WTC11 (cell line): ENCODE measurements around the gene GNL1. TPM values are rescaled to one million over a fixed set of nuclear protein-coding genes. Genes with fewer than 3 reads are reported as not detected.

Experiments used
- ATAC-seq: fragments of 200-7000 bp; cut with Tn5 transposase; 2 replicates; pipeline ENCODE4 v1.10.0; 2021; ENCODE audit warnings: mild to moderate bottlenecking, moderate library complexity
- CTCF ChIA-PET: fragments of 300-600 bp; sonication (Branson Sonifier 250); formaldehyde crosslinking; loops from one replicate; lab custom pipeline; 2021; ENCODE audit warnings: antibody characterized with exemption; lab: Charles Lee
- POLR2A ChIA-PET: fragments of 350-600 bp; sonication (Branson Sonifier 250); formaldehyde crosslinking; loops from one replicate; lab custom pipeline; 2021; ENCODE audit warnings: antibody characterized with exemption; lab: Charles Lee
- DNase-seq: peaks from one replicate; pipeline ENCODE4 v3.0.0; 2021; ENCODE audit warnings: low spot score
- H3K27ac Mint-ChIP-seq: 2 replicates; pipeline ENCODE4 v1.8.0; 2021; ENCODE audit warnings: mixed read lengths
- H3K27me3 Mint-ChIP-seq: 2 replicates; pipeline ENCODE4 v1.8.0; 2021; ENCODE audit warnings: low read depth, mild to moderate bottlenecking, moderate library complexity, mixed read lengths
- H3K36me3 Mint-ChIP-seq: 2 replicates; pipeline ENCODE4 v1.8.0; 2021; ENCODE audit warnings: mixed read lengths
- H3K4me1 Mint-ChIP-seq: 2 replicates; pipeline ENCODE4 v1.8.0; 2022; ENCODE audit warnings: mixed read lengths
- H3K4me3 Mint-ChIP-seq: 2 replicates; pipeline ENCODE4 v1.8.0; 2021; ENCODE audit warnings: mild to moderate bottlenecking, moderate library complexity, mixed read lengths
- H3K9me3 Mint-ChIP-seq: 2 replicates; pipeline ENCODE4 v1.8.0; 2021; ENCODE audit warnings: mixed read lengths
- ATF1 ChIP-seq: sonication (generic); formaldehyde crosslinking; IDR thresholded peaks from 2 replicates; pipeline ENCODE4 v1.8.1; 2023; ENCODE audit warnings: mild to moderate bottlenecking, moderate library complexity, missing genetic modification reagents
- ESRRA ChIP-seq: sonication (generic); formaldehyde crosslinking; IDR thresholded peaks from 2 replicates; pipeline ENCODE4 v1.8.1; 2022; ENCODE audit warnings: mild to moderate bottlenecking, missing genetic modification reagents, borderline replicate concordance
- FOXK1 ChIP-seq: sonication (generic); formaldehyde crosslinking; IDR thresholded peaks from 2 replicates; pipeline ENCODE4 v1.8.0; 2022; ENCODE audit warnings: mild to moderate bottlenecking, moderate library complexity, missing genetic modification reagents
- MAX ChIP-seq: sonication (generic); formaldehyde crosslinking; IDR thresholded peaks from 2 replicates; pipeline ENCODE4 v1.8.0; 2022; ENCODE audit warnings: mild to moderate bottlenecking, missing genetic modification reagents
- NR1H2 ChIP-seq: sonication (generic); formaldehyde crosslinking; IDR thresholded peaks from 2 replicates; pipeline ENCODE4 v1.9.0; 2021; ENCODE audit warnings: mild to moderate bottlenecking, moderate library complexity, missing genetic modification reagents
- NR2C2 ChIP-seq: sonication (generic); formaldehyde crosslinking; IDR thresholded peaks from 2 replicates; pipeline ENCODE4 v1.8.0; 2022; ENCODE audit warnings: mild to moderate bottlenecking, missing genetic modification reagents
- NR3C1 ChIP-seq: sonication (generic); formaldehyde crosslinking; conservative IDR thresholded peaks from 2 replicates; pipeline ENCODE4 v1.8.1; 2023; ENCODE audit warnings: low read depth, mild to moderate bottlenecking, missing genetic modification reagents
- OVOL2 ChIP-seq: fragments of 250-450 bp; sonication (Bioruptor Pico); IDR thresholded peaks from 2 replicates; pipeline ENCODE4 v1.9.0; 2021; ENCODE audit warnings: mild to moderate bottlenecking, borderline replicate concordance
- PREB ChIP-seq: sonication (generic); formaldehyde crosslinking; IDR thresholded peaks from 2 replicates; pipeline ENCODE4 v1.8.1; 2022; ENCODE audit warnings: mild to moderate bottlenecking, missing genetic modification reagents, moderate library complexity, borderline replicate concordance
- SMAD4 ChIP-seq: sonication (generic); formaldehyde crosslinking; IDR thresholded peaks from 2 replicates; pipeline ENCODE4 v1.8.0; 2022; ENCODE audit warnings: mild to moderate bottlenecking, missing genetic modification reagents
- SP1 ChIP-seq: sonication (generic); formaldehyde crosslinking; conservative IDR thresholded peaks from 2 replicates; pipeline ENCODE4 v1.8.1; 2022; ENCODE audit warnings: missing genetic modification reagents
- STAT6 ChIP-seq: sonication (generic); formaldehyde crosslinking; conservative IDR thresholded peaks from 2 replicates; pipeline ENCODE4 v1.8.1; 2023; ENCODE audit warnings: mild to moderate bottlenecking, low read depth, missing genetic modification reagents, moderate library complexity
- TCF7 ChIP-seq: sonication (generic); formaldehyde crosslinking; IDR thresholded peaks from 2 replicates; pipeline ENCODE4 v1.8.0; 2022; ENCODE audit warnings: mild to moderate bottlenecking, low read depth, missing genetic modification reagents, moderate library complexity
- TEAD1 ChIP-seq: sonication (generic); formaldehyde crosslinking; IDR thresholded peaks from 2 replicates; pipeline ENCODE4 v1.8.0; 2022; ENCODE audit warnings: mild to moderate bottlenecking, missing genetic modification reagents
- USF1 ChIP-seq: sonication (generic); formaldehyde crosslinking; IDR thresholded peaks from 2 replicates; pipeline ENCODE4 v1.8.0; 2022; ENCODE audit warnings: mild to moderate bottlenecking, missing genetic modification reagents
- USF2 ChIP-seq: sonication (generic); formaldehyde crosslinking; IDR thresholded peaks from 2 replicates; pipeline ENCODE4 v1.8.1; 2023; ENCODE audit warnings: mild to moderate bottlenecking, missing genetic modification reagents, moderate library complexity
- ZBTB43 ChIP-seq: sonication (generic); formaldehyde crosslinking; IDR thresholded peaks from 2 replicates; pipeline ENCODE4 v1.8.1; 2023; ENCODE audit warnings: mild to moderate bottlenecking, missing genetic modification reagents
- ZNF317 ChIP-seq: sonication (generic); formaldehyde crosslinking; IDR thresholded peaks from 2 replicates; pipeline ENCODE4 v1.8.1; 2023; ENCODE audit warnings: low read depth, mild to moderate bottlenecking, moderate library complexity, missing genetic modification reagents, borderline replicate concordance
- ZNF425 ChIP-seq: fragments of 250-450 bp; sonication (Bioruptor Pico); conservative IDR thresholded peaks from 2 replicates; pipeline ENCODE4 v1.9.0; 2021; ENCODE audit warnings: mild to moderate bottlenecking
- total RNA-seq: library from RNA; stranded (reverse); gene quantifications from 3 replicates; pipeline ENCODE4 v1.2.3, GENCODE V29; 2021
- TF ChIP-seq, protein P1 (sequence below): sonication (generic); formaldehyde crosslinking; IDR thresholded peaks from 2 replicates; pipeline ENCODE4 v1.8.1; 2023; ENCODE audit warnings: mild to moderate bottlenecking, missing genetic modification reagents, moderate library complexity
- TF ChIP-seq, protein P2 (sequence below): fragments of 250-450 bp; sonication (Bioruptor Pico); IDR thresholded peaks from 2 replicates; pipeline ENCODE4 v1.9.0; 2021; ENCODE audit warnings: mild to moderate bottlenecking
- TF ChIP-seq, protein P3 (sequence below): sonication (generic); formaldehyde crosslinking; IDR thresholded peaks from 2 replicates; pipeline ENCODE4 v1.8.1; 2022; ENCODE audit warnings: low read depth, mild to moderate bottlenecking, moderate library complexity, missing genetic modification reagents, borderline replicate concordance

GNL1 gene
- total RNA-seq, 1 experiment from 2014 or later: 85.7 TPM

GRCh38 chr6:30560930-30561329 lies 4.6 kb upstream of the GNL1 start (continued):
- TF ChIP-seq STAT6 (CRISPR knock-in tag) (no peak), USF2 (CRISPR knock-in tag) (no peak), ZNF425 (no peak), ZNF317 (no peak), ZBTB43 (CRISPR knock-in tag) (no peak)

DNA sequence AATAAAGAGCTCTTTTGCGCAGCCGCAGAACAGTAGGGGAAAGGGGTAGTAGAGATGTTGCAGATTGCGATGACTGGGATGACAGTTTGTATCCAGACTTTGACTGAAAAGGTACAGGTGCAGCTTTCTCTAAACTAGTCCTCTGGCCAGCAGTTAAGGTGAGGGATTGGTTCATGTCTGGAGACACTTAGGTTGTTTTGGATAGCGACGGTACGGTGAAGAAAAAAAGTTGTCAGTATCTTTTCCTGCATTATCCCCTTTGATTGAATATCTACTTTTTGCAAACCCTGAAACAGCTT lies 1.3 kb upstream of the GNL1 start:
- no peak for TF ChIP-seq SMAD4
- TF ChIP-seq, protein P1, sequence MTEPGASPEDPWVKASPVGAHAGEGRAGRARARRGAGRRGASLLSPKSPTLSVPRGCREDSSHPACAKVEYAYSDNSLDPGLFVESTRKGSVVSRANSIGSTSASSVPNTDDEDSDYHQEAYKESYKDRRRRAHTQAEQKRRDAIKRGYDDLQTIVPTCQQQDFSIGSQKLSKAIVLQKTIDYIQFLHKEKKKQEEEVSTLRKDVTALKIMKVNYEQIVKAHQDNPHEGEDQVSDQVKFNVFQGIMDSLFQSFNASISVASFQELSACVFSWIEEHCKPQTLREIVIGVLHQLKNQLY (CRISPR knock-in tag): no peak
- TF ChIP-seq USF1: no peak
- no peak for TF ChIP-seq ESRRA (CRISPR knock-in tag)
- no peak for TF ChIP-seq SP1 (CRISPR knock-in tag)
- no peak for TF ChIP-seq OVOL2 (CRISPR knock-in tag)
- TF ChIP-seq FOXK1: no peak
- TF ChIP-seq NR1H2 (CRISPR knock-in tag): no peak
- TF ChIP-seq TCF7 (CRISPR knock-in tag): no peak
- TF ChIP-seq ATF1: no peak
- TF ChIP-seq, protein P2, sequence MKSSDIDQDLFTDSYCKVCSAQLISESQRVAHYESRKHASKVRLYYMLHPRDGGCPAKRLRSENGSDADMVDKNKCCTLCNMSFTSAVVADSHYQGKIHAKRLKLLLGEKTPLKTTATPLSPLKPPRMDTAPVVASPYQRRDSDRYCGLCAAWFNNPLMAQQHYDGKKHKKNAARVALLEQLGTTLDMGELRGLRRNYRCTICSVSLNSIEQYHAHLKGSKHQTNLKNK: no peak
- TF ChIP-seq, protein P3, sequence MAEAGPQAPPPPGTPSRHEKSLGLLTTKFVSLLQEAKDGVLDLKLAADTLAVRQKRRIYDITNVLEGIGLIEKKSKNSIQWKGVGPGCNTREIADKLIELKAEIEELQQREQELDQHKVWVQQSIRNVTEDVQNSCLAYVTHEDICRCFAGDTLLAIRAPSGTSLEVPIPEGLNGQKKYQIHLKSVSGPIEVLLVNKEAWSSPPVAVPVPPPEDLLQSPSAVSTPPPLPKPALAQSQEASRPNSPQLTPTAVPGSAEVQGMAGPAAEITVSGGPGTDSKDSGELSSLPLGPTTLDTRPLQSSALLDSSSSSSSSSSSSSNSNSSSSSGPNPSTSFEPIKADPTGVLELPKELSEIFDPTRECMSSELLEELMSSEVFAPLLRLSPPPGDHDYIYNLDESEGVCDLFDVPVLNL: no peak
- no peak for TF ChIP-seq MAX (CRISPR knock-in tag)
- no peak for TF ChIP-seq NR2C2 (CRISPR knock-in tag)
- no peak for TF ChIP-seq NR3C1 (CRISPR knock-in tag)
- TF ChIP-seq ZNF425: no peak
- no peak for TF ChIP-seq PREB (CRISPR knock-in tag)
- no peak for TF ChIP-seq TEAD1 (CRISPR knock-in tag)
- TF ChIP-seq, all 79 proteins: peak for 0
- ChIA-PET CTCF (interaction anchor here (1.1 to 1.6 kb wide), 3 partner anchors 13 to 74 kb away, joined by 3 to 13 read pairs (median 4); no protein-coding TSS in a partner anchor), POLR2A (interaction anchor here (1.3 kb wide), 1 partner anchor 57 kb away, joined by 5 read pairs; no protein-coding TSS in a partner anchor)
- peak overlapping the region; percentile 99 for H3K27ac Mint-ChIP-seq
- H3K27me3 Mint-ChIP-seq: no peaks in the 10 kb centered on the region
- peak overlapping the region; percentile 92 for H3K4me3 Mint-ChIP-seq
- DNase-seq (no peak), ATAC-seq (no peak)
- no peaks in the 10 kb centered on the region for H3K9me3 Mint-ChIP-seq
- H3K4me1 Mint-ChIP-seq: peaks cover 20% of the 10 kb centered on the region
- H3K36me3 Mint-ChIP-seq: peaks cover 37% of the 10 kb centered on the region
